Stimulated activated CD4-positive, alpha-beta T cell treated with anti-CD3 and anti-CD28 coated beads, Interleukin-2, amount 100 ng/mL, for 4 hours (primary cell): Measurements from ENCODE around the gene HMGB2.

Experiments used
- DNase-seq: peaks from one replicate; pipeline ENCODE4 v3.0.0-alpha.2; 2020; ENCODE audit warnings: low read depth

HMGB2 gene

GRCh38 chr4:173288296-173288695 is 45.9 kb downstream of the HMGB2 start:
- peak; percentile 51 for DNase-seq

- no peak for DNase-seq
Measured at GRCh38 chr4:173287486-173287885, 46.7 kb downstream of the HMGB2 start.

GRCh38 chr4:173284463-173284862 is 49.7 kb downstream of the HMGB2 start:
- DNase-seq: no peak

- DNase-seq: no peak
Measured at GRCh38 chr4:173282626-173283025, 51.5 kb downstream of the HMGB2 start.

GRCh38 chr4:173282256-173282562 is 51.9 kb downstream of the HMGB2 start:
- no peak for DNase-seq

GRCh38 chr4:173281406-173282255 is 52.5 kb downstream of the HMGB2 start:
- DNase-seq: no peak
